GM19240 (cell line): ENCODE results near the gene KYNU.
"Not testable (repeated sequence)": the region's sequence is repeated elsewhere in the genome, so short reads cannot be mapped to it uniquely, and the experiment has no call there.

ENCODE experiments used
- DNase-seq: peaks from one replicate; pipeline ENCODE4 v3.0.0; 2011; ENCODE audit warnings: low spot score; ENCODE audit not compliant: insufficient read length

Gene KYNU

GRCh38 chr2:143088388-143088787, 210.9 kb downstream of the KYNU start:
- no peak for DNase-seq

DNA sequence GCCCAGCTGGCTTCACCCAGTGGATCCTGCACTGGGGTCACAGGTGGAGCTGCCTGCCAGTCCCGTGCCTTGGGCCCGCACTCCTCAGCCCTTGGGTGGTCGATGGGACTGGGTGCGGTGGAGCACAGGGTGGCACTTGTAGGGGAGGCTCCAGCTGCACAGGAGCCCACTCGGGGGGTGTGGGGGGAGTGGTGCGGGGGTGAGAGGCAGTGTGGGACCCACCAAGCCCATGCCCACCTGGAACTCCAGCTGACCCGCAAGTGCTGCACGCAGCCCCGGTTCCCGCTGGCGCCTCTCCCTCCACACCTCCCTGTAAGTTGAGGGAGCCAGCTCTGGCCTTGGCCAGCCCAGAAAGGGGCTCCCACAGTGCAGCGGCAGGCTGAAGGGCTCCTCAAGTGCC, 212.1 kb downstream of the KYNU start:
- not testable (repeated sequence) for DNase-seq
